Cardiac muscle cell (in vitro differentiated cells and primary cell): Measurements from ENCODE around the gene TMEM115. TPM values are rescaled to one million over a fixed set of nuclear protein-coding genes. Genes with fewer than 3 reads are reported as not detected.

ENCODE experiments used
- DNase-seq, 2 donors: peaks; one replicate each; pipeline versions ENCODE4 v3.0.0 to v3.0.0-alpha.2; 2010 to 2017; ENCODE audit warnings: low read depth in 1 of 2, low spot score in 1 of 2
- H3K27ac ChIP-seq: fragments of 200-600 bp; sonication (generic); 2 replicates; pipeline ENCODE4 v1.5.1; 2016
- H3K27me3 ChIP-seq: fragments of 200-600 bp; sonication (generic); 2 replicates; pipeline ENCODE4 v1.6.0; 2016; ENCODE audit warnings: control low read depth
- H3K36me3 ChIP-seq: fragments of 200-600 bp; sonication (generic); 2 replicates; pipeline ENCODE4 v1.5.1; 2016; ENCODE audit warnings: control low read depth
- H3K4me1 ChIP-seq: fragments of 200-600 bp; sonication (generic); 2 replicates; pipeline ENCODE4 v1.8.1; 2017; ENCODE audit warnings: low read depth, mild to moderate bottlenecking, mixed run types
- H3K4me3 ChIP-seq: fragments of 200-600 bp; sonication (generic); 2 replicates; pipeline ENCODE4 v1.5.1; 2016; ENCODE audit warnings: mild to moderate bottlenecking
- H3K9me3 ChIP-seq: fragments of 200-600 bp; sonication (generic); 2 replicates; pipeline ENCODE4 v1.5.1; 2017; ENCODE audit warnings: low read depth, mild to moderate bottlenecking, control low read depth
- CTCF ChIP-seq: IDR thresholded peaks from 2 replicates; pipeline ENCODE4 v1.5.1; 2012; ENCODE audit warnings: low read depth, mild to moderate bottlenecking, low read length
- polyA plus RNA-seq: library from polyadenylated mRNA; unstranded; fragments of >200 nt; fragmentation: Nextera tagmentation; extraction: Ambion mirVana; gene quantifications from 2 replicates; pipeline ENCODE4 v1.2.1, GENCODE V29; 2016
- total RNA-seq: library from RNA; depleted of rRNA; stranded (reverse); fragments of >200 nt; gene quantifications from 2 replicates; pipeline ENCODE4 v1.2.3, GENCODE V29; 2016

Gene TMEM115
- total and polyA plus RNA-seq, 2 experiments from 2014 or later, result 57.9 to 67.0 TPM

DNA sequence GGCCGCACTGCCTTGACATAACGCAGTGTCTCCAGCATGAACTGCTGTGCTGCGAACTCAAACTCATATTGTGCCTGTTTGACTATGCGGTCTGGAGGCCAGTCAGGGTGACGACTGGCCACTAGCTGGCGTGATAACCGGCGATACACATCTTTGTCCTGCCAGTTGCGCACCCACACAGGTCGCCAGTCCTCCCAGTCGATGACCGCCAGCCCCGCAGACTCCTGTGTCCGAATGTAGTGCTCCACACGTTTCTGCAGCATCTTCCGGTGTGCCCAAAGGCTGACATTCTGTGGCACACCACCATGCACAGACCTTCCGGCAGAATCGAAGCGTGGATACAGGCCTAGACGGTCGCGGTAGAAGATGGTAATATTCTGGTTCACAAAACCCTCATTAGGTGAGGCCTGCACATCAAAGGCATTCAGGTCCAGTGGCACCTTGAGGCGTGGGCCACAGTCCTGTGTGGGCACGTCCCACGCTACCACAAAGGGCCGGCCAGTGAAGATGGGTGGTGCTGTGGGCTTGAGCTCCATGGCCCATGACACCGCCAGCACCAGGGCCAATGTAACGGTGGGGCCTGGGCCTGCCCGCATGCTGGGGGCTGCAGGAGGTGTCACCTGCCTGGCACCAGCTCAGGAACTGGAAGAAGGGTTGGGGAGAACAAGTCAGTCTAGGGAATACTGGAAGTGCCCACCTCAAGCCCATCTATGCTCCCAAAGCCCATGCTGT, 39.3 kb downstream of the TMEM115 start:
- no peak for DNase-seq
- no peak for TF ChIP-seq CTCF
- H3K9me3 ChIP-seq, result no peaks in the 10 kb centered on the region
- peaks cover 24% of the 10 kb centered on the region for H3K4me1 ChIP-seq
- H3K27ac ChIP-seq, result peak overlapping the region; percentile 100
- H3K36me3 ChIP-seq, result peaks cover 24% of the 10 kb centered on the region
- peak overlapping the region; percentile 65 for H3K4me3 ChIP-seq
- H3K27me3 ChIP-seq, result no peaks in the 10 kb centered on the region

DNA sequence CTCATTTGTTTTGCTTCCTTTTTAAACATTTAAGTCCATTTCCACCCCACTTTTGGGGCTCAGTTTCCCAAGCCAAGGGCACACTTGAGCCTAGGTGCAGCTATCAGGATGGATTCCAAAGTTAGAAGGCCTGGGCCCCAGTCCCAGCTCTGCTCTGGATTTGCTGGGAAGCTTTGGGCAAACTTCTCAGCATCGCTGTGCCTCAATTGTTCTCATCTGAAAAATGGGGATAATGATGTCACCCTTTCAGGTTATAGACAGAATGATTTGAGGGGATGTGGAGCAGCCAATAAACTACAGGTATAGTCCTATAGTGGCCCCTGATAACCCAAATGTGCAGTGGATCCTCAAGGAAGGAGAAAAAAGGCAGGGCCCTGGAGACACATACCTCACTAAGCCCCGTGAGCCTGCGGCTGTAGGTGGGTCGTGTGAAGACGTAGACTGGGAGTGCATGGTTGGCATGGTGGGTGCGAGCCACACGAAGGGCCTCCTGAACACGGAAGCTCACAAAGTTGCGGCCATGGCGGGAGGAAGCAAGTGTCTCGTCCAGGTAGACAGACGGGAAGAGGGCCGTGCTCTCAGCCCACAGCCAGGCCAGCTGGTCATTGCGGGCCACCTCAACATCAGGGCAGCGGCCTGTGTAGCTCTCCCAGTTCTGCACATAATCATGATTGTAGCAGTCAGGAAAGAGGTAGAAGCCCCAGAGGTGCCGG, 40.0 kb downstream of the TMEM115 start:
- H3K9me3 ChIP-seq, result no peaks in the 10 kb centered on the region
- H3K27me3 ChIP-seq, result no peaks in the 10 kb centered on the region
- no peak overlapping the region for H3K4me3 ChIP-seq
- peaks cover 24% of the 10 kb centered on the region for H3K36me3 ChIP-seq
- H3K27ac ChIP-seq, result no peak overlapping the region
- peaks cover 24% of the 10 kb centered on the region for H3K4me1 ChIP-seq
- TF ChIP-seq CTCF, result no peak
- no peak for DNase-seq

GRCh38 chr3:50318615-50319014, 40.7 kb downstream of the TMEM115 start:
- no peak for DNase-seq
- H3K4me1 ChIP-seq, result peaks cover 21% of the 10 kb centered on the region
- H3K4me3 ChIP-seq, result no peak overlapping the region
- no peak for TF ChIP-seq CTCF
- no peaks in the 10 kb centered on the region for H3K27me3 ChIP-seq
- peaks cover 24% of the 10 kb centered on the region for H3K36me3 ChIP-seq
- no peak overlapping the region for H3K27ac ChIP-seq
- H3K9me3 ChIP-seq, result no peaks in the 10 kb centered on the region

DNA sequence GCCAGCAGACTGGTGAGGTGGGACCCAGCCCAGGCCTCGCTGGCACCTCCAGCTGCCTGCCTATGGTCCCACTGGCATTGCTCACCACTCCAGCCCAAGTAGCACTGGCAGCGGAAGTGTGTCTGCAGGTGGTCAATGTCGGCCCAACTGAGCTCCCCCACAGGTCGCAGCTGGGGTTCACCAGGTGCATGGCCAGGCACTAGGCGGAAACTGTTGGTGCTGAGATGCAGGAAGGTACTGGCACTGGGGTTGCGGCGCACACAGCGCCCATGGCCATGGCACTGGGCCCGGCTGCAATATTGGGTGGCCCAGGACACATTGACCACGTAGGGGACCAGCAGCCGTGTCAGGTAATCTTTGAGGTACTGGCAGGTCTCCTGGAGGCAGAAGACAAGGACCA, 41.2 kb downstream of the TMEM115 start:
- TF ChIP-seq CTCF, result no peak
- H3K4me1 ChIP-seq, result peaks cover 21% of the 10 kb centered on the region

GRCh38 chr3:50317300-50317699, 42.0 kb downstream of the TMEM115 start:
- Histone ChIP-seq H3K27me3 (no peaks in the 10 kb centered on the region), H3K4me1 (peaks cover 15% of the 10 kb centered on the region), H3K9me3 (no peaks in the 10 kb centered on the region), H3K27ac (no peak overlapping the region), H3K4me3 (no peak overlapping the region), H3K36me3 (peaks cover 24% of the 10 kb centered on the region)
- DNase-seq, result no peak
- TF ChIP-seq CTCF, result no peak

More for the DNA sequence above, 41.2 kb downstream of the TMEM115 start:
- H3K36me3 ChIP-seq, result peaks cover 24% of the 10 kb centered on the region
- no peaks in the 10 kb centered on the region for H3K9me3 ChIP-seq
- H3K4me3 ChIP-seq, result no peak overlapping the region
- no peak overlapping the region for H3K27ac ChIP-seq
- no peak for DNase-seq
- no peaks in the 10 kb centered on the region for H3K27me3 ChIP-seq
